Tibial nerve (tissue), 4 donors: ENCODE results near the gene RPLP2.

Experiments used
- EP300 ChIP-seq, 2 donors: sonication (generic); formaldehyde crosslinking; IDR thresholded peaks; one replicate each; pipeline ENCODE4 v1.6.1; 2017; ENCODE audit warnings: antibody characterized with exemption in 2 of 2, mild to moderate bottlenecking in 1 of 2
- POLR2A ChIP-seq, 2 donors: fragments of 450-650 bp; IDR thresholded peaks; one replicate each; pipeline ENCODE4 v1.6.1; 2017; ENCODE audit warnings: antibody characterized with exemption in 2 of 2, mild to moderate bottlenecking in 2 of 2, moderate library complexity in 2 of 2
- TF ChIP-seq, protein P1 (sequence below), 5 experiments: fragments of 200-600 bp in 3 of 5; fragments of 450-650 bp in 2 of 5; sonication (generic) in 3 of 5; IDR thresholded peaks; one replicate each; pipeline ENCODE4 v1.5.1; 2016 to 2019; ENCODE audit warnings: antibody characterized with exemption in 5 of 5, mild to moderate bottlenecking in 3 of 5, moderate library complexity in 2 of 5

DNA sequence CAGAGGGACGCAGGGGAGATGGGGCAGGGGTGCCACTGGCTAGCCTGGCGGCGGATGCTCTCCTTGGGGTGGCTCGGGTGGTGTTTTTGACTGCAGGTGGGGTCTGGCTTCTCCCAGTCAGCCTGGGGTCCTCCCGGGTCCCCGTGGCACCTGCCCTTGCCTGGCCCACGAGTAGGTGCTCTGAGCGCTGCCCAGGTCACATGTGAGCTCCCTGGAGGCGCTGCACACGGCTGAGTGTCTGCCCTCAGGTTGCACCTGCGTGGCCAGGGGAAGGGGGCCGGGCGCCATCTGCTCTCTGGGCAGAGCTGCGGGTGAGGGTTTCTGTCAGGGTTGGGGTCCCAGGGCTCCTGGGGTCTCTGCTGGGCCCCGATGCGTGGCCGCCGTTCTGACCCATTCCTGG lies 38.1 kb downstream of the RPLP2 start:
- TF ChIP-seq, protein P1, sequence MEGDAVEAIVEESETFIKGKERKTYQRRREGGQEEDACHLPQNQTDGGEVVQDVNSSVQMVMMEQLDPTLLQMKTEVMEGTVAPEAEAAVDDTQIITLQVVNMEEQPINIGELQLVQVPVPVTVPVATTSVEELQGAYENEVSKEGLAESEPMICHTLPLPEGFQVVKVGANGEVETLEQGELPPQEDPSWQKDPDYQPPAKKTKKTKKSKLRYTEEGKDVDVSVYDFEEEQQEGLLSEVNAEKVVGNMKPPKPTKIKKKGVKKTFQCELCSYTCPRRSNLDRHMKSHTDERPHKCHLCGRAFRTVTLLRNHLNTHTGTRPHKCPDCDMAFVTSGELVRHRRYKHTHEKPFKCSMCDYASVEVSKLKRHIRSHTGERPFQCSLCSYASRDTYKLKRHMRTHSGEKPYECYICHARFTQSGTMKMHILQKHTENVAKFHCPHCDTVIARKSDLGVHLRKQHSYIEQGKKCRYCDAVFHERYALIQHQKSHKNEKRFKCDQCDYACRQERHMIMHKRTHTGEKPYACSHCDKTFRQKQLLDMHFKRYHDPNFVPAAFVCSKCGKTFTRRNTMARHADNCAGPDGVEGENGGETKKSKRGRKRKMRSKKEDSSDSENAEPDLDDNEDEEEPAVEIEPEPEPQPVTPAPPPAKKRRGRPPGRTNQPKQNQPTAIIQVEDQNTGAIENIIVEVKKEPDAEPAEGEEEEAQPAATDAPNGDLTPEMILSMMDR (IDR thresholded peaks at IDR 0.05): no peak
- no peak for TF ChIP-seq EP300 (IDR thresholded peaks at IDR 0.05)
- no peak for TF ChIP-seq POLR2A (IDR thresholded peaks at IDR 0.05)
